OCI-LY1 (cell line): ENCODE results near the gene SERGEF.

Experiments
- EZH2 ChIP-seq: fragments of 200-600 bp; sonication (generic), shearing (Covaris generic); IDR thresholded peaks from 2 replicates; pipeline ENCODE4 v1.8.0; 2017; ENCODE audit warnings: borderline replicate concordance, mixed run types, mild to moderate bottlenecking, antibody characterized with exemption, low read length, moderate library complexity, mixed read lengths
- TF ChIP-seq, protein P1 (sequence below): fragments of 200-600 bp; sonication (generic), shearing (Covaris generic); IDR thresholded peaks from 2 replicates; pipeline ENCODE4 v1.5.1; 2017; ENCODE audit warnings: mild to moderate bottlenecking, antibody characterized with exemption, low read length, moderate library complexity, mixed read lengths

DNA sequence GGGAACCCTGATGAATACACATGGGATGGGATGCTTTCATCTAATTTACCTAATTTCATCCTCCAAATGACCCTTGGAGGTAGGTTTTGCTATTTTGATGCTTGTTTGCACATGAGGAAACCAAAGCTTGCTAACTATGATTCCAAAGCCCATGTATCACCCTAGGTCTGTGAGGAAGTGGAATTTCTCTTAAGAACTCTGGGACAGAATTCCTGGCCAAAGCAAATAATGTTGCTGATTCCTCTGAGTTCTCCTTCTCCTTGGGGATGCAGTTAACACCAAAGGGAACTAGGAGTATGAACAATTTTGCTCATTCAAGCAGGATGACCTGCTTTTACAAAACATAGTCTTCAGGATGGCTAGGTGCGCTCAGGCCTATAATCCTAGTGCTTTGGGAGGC lies 198.3 kb downstream of the SERGEF start:
- TF ChIP-seq, protein P1, sequence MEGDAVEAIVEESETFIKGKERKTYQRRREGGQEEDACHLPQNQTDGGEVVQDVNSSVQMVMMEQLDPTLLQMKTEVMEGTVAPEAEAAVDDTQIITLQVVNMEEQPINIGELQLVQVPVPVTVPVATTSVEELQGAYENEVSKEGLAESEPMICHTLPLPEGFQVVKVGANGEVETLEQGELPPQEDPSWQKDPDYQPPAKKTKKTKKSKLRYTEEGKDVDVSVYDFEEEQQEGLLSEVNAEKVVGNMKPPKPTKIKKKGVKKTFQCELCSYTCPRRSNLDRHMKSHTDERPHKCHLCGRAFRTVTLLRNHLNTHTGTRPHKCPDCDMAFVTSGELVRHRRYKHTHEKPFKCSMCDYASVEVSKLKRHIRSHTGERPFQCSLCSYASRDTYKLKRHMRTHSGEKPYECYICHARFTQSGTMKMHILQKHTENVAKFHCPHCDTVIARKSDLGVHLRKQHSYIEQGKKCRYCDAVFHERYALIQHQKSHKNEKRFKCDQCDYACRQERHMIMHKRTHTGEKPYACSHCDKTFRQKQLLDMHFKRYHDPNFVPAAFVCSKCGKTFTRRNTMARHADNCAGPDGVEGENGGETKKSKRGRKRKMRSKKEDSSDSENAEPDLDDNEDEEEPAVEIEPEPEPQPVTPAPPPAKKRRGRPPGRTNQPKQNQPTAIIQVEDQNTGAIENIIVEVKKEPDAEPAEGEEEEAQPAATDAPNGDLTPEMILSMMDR, result no peak
- TF ChIP-seq EZH2, result no peak
